C4-2B (cell line): ENCODE measurements around the gene MLKL.
A peak's percentile ranks its signal among the peaks of the same experiment; 100 is the strongest.

Experiments used
- H3K27ac ChIP-seq: fragments of 450-650 bp; 2 replicates; pipeline ENCODE4 v1.5.1; 2017
- ZFX ChIP-seq: fragments of 450-650 bp; IDR thresholded peaks from 2 replicates; pipeline ENCODE4 v1.6.1; 2017
- TF ChIP-seq, protein P1 (sequence below): fragments of 450-650 bp; conservative IDR thresholded peaks from 2 replicates; pipeline ENCODE4 v1.5.1; 2017; ENCODE audit warnings: mild to moderate bottlenecking

Gene MLKL

DNA sequence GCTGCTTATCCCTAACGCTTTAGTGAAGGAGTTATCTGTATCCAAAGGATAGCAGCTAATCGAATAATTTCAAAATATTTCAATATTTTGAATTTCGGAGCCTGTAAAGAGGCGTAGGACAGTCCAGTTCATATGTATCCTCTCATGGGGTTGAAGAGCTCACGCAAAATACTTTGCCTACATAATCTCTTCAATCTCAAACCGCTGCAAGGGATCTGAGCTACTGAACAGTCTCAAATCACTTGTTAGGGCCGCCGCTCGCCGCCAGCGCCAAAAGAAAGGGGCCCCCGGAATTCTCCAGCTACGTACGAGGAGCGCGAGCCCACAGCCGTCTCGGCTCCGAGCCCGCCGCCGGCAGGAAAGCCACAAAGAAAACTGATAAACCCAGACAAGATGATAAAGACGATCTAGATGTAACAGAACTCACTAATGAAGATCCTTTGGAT is 33.4 kb downstream of the MLKL start:
- TF ChIP-seq ZFX = no peak
- TF ChIP-seq, protein P1, sequence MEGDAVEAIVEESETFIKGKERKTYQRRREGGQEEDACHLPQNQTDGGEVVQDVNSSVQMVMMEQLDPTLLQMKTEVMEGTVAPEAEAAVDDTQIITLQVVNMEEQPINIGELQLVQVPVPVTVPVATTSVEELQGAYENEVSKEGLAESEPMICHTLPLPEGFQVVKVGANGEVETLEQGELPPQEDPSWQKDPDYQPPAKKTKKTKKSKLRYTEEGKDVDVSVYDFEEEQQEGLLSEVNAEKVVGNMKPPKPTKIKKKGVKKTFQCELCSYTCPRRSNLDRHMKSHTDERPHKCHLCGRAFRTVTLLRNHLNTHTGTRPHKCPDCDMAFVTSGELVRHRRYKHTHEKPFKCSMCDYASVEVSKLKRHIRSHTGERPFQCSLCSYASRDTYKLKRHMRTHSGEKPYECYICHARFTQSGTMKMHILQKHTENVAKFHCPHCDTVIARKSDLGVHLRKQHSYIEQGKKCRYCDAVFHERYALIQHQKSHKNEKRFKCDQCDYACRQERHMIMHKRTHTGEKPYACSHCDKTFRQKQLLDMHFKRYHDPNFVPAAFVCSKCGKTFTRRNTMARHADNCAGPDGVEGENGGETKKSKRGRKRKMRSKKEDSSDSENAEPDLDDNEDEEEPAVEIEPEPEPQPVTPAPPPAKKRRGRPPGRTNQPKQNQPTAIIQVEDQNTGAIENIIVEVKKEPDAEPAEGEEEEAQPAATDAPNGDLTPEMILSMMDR = no peak
- peak overlapping the region; percentile 40 for H3K27ac ChIP-seq

DNA sequence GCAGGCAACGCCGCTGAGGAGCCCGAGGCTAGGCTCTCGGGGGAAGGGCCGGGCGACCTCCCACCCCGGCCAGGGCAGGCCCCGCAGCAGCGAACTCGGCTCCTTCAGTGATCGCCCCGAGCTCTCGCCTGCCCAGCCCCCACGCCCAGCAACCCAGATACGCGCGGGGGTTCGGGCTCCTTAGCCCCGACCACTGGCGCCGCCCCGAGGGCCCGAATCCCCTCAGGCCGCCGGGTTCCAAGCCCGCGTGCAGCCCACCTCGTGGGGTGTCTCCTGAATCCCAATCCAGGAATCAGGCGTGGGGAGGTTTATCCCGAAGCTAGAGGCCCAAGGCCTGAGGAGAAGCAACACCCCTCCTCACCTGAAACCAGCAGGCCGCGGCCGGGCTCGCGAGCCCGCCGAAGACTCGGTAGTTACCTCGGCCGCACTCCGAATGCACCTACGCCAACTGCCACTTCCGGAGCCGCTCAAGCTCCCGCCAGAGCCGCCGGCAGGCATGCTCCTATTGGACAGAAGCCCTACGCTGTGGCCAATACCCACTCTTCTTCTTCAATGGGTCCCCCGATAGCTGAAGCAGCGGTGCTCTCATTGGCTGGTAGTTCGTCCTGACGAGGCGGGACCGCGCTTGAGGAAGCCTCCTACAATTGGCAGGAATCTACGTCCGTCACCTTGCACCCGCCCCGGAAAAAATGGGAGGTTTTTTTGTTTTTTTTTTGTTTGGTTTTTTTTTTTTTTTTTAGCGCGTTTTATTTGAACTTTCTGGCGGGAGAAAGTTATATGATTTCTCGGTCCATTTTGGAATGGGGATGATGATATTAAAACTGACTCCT is 34.0 kb downstream of the MLKL start, which contains the start of gene RFWD3:
RFWD3 (minus strand) TSS at position 453 of the 830 bp plus-strand sequence. CDS start 5,428 bp downstream, outside the sequence.
- H3K27ac ChIP-seq = peak within 1 kb of the TSS; percentile 90
- TF ChIP-seq ZFX = peak; percentile 79
- TF ChIP-seq, protein P1 = no peak

DNA sequence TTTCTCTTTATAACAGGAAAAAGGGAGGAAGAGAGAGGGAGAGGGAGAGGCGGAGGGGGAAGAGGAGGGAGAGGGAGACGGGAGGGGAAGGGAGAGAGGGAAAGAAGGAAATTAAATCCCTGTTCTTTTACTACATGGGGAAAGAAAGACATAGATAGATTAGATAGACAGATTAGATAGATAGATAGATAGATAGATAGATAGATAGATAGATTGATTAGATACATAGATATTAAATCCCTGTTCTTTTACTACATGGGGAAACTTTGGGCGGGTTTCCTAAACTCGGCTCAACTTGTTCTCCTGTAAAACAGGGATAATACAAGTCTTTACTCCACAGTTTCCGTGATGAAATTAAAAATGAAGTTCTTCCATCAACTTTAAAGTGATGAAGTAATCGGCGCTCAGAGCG is 34.6 kb downstream of the MLKL start:
- TF ChIP-seq, protein P1 = no peak
- no peak for TF ChIP-seq ZFX
- H3K27ac ChIP-seq = peak overlapping the region; percentile 90

DNA sequence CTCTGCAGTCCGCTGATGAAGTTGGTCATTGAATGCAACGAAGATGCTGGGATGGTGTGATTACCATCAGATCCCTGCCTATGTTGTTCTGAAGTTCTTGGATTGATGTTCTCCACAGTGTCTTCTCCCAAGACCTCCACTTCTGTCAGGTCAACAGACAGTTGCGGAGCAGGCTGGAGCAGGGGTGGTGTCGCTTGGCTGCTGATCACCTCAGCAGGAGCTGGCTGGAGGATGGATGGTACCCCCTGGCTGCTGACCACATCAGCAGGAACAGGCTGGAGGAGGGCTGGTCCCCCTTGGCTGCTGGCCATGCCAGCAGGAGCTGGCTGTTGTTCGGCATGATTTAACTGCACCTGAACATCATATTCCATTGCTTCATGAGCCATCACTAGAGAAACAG is 39.6 kb downstream of the MLKL start:
- no peak overlapping the region for H3K27ac ChIP-seq
- TF ChIP-seq ZFX = no peak
- TF ChIP-seq, protein P1 = no peak

DNA sequence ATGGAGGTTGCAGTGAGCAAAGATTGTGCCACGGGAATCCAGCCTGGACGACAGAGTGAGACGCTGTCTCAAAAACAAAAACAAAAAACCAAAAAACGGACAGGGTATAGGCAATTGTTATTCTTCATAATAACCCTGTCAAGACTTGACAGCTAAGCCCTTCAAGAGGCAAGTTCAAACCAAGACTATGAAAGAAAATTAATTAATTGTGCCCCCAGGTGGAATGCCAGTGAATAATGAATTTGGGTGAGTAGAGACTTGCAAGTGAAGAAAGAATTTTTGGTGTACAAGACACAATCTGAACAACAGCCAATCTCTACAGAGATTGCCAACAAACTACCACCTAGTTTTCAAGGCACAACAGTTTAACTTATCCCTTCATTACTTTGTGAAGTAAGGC is 40.3 kb downstream of the MLKL start:
- no peak for TF ChIP-seq ZFX
- TF ChIP-seq, protein P1 = no peak

DNA sequence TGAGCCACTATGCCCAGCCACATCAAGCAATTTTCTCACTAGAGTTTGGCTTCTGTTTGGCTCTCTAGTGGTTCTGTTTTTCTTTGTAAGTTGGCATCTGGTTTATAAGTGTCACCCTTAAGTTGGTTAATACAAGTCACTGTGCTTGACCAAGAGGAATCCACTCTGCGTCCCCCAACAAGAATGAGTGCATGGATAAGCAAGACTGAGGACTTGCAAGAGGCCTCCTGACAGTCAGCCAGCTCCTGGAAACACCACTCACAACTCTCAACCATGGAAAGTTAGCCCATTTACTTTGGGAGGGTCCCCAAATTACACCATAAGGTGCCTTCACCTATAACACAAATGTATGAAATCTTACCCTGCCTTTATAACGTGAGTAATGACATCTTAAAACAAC is 41.6 kb downstream of the MLKL start:
- TF ChIP-seq, protein P1 = no peak
- no peak for TF ChIP-seq ZFX
- no peak overlapping the region for H3K27ac ChIP-seq

More for the DNA sequence above, 40.3 kb downstream of the MLKL start:
- no peak overlapping the region for H3K27ac ChIP-seq

DNA sequence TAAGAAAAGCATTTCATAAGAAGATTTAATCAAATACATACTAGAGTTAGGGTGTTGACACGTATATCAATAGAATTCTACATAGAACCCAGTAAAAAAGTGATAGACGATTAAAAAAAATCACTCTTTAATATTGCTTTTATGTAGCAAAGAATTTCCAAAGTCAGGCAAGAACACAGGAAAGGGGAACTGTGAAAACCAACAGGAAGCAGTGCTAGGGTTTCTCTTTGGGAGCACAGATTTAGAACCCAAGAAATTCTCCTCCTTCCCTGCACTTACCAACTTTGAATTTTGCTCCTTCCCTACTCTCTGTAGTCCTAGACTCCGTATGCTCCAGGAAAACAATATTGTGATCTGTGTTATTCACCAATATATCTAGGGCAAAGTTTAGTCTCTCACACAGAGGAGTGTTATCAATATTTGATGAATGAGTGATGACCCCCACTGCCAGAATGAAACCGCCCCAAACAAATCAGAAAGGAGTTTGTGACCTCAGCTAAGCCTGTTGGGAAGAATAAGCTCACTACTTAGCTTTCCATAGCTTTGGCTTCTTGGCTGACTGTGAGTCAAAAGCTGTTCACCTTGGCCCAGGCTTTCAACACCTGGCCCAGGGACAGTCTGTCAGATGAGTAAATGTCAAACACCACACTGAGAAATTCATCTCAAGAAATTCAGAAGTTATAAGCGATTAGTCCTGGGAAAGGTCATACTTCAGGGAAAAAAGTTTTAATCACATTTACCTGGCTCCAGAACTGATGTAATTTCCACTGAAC is 42.6 kb downstream of the MLKL start:
- no peak overlapping the region for H3K27ac ChIP-seq
- no peak for TF ChIP-seq ZFX
- TF ChIP-seq, protein P1 = no peak
